Upper lobe of left lung (tissue), 4 donors: ENCODE data around the gene KAZN.

ENCODE experiments used
- POLR2A ChIP-seq, 4 donors: fragments of 450-650 bp; IDR thresholded peaks; one replicate each; pipeline ENCODE4 v1.5.1; 2016 to 2017; ENCODE audit warnings: antibody characterized with exemption in 4 of 4, mild to moderate bottlenecking in 2 of 4
- TF ChIP-seq, protein P1 (sequence below), 6 experiments: fragments of 450-650 bp in 4 of 6; fragments of 200-600 bp in 2 of 6; sonication (generic) in 2 of 6; IDR thresholded peaks; one replicate each; pipeline ENCODE4 v1.5.1; 2016 to 2019; ENCODE audit warnings: antibody characterized with exemption in 6 of 6

DNA sequence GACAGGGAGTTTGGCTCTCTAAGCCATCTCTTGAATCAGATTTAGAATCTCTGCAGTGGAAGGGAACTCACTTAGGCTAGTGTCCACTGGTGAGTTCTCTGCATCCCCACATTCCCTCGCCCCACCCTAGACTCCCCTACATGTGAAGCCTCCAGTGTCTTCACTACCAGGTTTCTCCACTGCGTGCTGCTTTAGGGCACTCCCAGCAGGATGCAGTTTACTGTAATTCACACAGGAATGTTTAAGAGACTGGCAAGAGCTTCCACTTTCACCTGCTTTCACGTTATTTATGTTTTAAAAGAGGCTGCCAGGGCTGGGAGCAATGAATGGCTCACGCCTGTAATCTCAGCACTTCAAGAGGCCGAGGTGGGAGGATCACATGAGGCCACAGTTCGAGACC, 60.2 kb downstream of the KAZN start:
- TF ChIP-seq, protein P1, sequence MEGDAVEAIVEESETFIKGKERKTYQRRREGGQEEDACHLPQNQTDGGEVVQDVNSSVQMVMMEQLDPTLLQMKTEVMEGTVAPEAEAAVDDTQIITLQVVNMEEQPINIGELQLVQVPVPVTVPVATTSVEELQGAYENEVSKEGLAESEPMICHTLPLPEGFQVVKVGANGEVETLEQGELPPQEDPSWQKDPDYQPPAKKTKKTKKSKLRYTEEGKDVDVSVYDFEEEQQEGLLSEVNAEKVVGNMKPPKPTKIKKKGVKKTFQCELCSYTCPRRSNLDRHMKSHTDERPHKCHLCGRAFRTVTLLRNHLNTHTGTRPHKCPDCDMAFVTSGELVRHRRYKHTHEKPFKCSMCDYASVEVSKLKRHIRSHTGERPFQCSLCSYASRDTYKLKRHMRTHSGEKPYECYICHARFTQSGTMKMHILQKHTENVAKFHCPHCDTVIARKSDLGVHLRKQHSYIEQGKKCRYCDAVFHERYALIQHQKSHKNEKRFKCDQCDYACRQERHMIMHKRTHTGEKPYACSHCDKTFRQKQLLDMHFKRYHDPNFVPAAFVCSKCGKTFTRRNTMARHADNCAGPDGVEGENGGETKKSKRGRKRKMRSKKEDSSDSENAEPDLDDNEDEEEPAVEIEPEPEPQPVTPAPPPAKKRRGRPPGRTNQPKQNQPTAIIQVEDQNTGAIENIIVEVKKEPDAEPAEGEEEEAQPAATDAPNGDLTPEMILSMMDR (IDR thresholded peaks at IDR 0.05): no peak
- TF ChIP-seq POLR2A (IDR thresholded peaks at IDR 0.05): no peak
